Measurements from ENCODE around the gene P2RY8. TPM values are rescaled to one million over a fixed set of nuclear protein-coding genes. Genes with fewer than 3 reads are reported as not detected.
"Not testable (repeated sequence)": the region's sequence is repeated elsewhere in the genome, so short reads cannot be mapped to it uniquely, and the experiment has no call there.

The P2RY8 gene
- polyA plus RNA-seq, 3 donors from 2014 or later, result 96.8 to 232 (median 119) TPM

DNA sequence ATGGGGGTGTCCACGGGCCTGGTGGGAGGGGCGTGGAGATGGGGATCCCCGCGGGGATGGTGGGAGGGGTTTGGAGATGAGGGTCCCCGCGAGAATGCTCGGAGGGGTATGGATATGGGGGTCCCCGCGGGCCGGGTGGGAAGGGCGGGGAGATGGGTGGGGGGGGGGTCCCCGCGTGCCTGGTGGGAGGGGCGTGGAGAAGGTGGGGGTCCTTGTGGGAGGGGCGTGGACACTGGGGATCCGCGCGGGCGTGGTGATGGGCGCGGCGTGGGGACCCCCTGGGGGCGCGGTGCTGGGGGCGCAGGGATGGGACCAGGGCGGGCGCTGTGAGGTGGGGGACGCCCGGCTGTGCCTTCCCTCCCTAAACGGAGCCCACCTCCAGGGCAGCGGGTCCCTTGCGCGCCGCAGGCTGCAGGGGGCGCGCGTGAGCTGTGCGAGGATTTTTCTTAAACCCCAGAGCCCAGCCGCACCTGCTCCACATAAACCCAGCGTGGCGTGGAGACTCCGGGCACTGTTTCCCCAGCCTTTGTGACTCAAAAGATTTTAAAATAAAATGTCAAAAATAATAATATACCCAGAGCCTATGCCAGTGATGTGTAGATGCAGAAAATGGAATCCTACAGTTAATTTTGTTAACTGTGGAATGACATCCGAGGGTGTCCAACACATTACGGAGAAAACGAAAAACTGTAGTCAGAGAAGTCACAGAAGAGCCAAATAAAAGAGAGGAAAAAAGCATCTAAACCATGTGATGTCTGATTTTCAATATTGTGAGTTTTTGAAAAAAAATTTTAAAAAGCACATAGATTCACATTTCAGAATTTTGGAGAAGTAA lies 82.8 kb downstream of the P2RY8 start:
- peaks cover 25 to 29% of the 10 kb centered on the region in 2 donors for H3K4me1 Mint-ChIP-seq
- H3K27me3 Mint-ChIP-seq (ENCODE audit: low read depth in 3 of 3), result peaks cover 7 to 19% (median 10%) of the 10 kb centered on the region in 3 donors
- DNase-seq, result peak; percentile 88 to 90 (median 89)
- peak overlapping the region; percentile 34 to 91 (median 84) for H3K27ac Mint-ChIP-seq
- peaks cover 0 to 1% (median 0%) of the 10 kb centered on the region in 6 donors for H3K9me3 Mint-ChIP-seq
- peak overlapping the region; percentile 57 to 80 (median 72) for H3K4me3 Mint-ChIP-seq
- peaks cover under 1 to 2% (median 2%) of the 10 kb centered on the region in 3 donors for H3K36me3 Mint-ChIP-seq

DNA sequence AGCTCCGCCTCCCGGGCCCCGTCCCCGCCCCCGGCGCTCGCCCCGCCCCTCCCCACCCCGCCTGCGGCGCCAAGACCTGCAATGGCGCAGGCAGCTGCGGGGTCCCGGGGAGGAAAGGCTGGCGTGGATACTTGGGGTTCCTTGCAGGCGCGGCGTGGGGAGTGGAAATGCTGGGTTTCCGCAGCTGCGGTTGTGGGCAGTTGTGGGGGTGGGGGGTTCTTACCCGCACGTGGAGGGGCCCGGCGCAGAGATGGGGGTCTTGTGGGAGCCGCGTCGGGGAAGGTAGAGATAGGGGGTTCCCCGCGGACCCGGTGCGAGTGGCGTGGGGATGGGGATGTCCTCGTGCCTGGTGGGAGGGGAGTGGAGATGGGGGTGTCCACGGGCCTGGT lies 83.6 kb downstream of the P2RY8 start:
- Mint-ChIP-seq H3K27me3 (ENCODE audit: low read depth in 3 of 3) (peaks cover 12 to 25% (median 18%) of the 10 kb centered on the region in 3 donors), H3K4me1 (peaks cover 33 to 37% of the 10 kb centered on the region in 2 donors), H3K9me3 (peaks cover 0 to 5% (median 4%) of the 10 kb centered on the region in 6 donors), H3K4me3 (peak overlapping the region; percentile 73 to 88 (median 83)), H3K36me3 (peaks cover 8 to 9% (median 8%) of the 10 kb centered on the region in 3 donors), H3K27ac (peak overlapping the region; percentile 80 to 98 (median 90))
- peak; percentile 84 to 86 (median 85) for DNase-seq

DNA sequence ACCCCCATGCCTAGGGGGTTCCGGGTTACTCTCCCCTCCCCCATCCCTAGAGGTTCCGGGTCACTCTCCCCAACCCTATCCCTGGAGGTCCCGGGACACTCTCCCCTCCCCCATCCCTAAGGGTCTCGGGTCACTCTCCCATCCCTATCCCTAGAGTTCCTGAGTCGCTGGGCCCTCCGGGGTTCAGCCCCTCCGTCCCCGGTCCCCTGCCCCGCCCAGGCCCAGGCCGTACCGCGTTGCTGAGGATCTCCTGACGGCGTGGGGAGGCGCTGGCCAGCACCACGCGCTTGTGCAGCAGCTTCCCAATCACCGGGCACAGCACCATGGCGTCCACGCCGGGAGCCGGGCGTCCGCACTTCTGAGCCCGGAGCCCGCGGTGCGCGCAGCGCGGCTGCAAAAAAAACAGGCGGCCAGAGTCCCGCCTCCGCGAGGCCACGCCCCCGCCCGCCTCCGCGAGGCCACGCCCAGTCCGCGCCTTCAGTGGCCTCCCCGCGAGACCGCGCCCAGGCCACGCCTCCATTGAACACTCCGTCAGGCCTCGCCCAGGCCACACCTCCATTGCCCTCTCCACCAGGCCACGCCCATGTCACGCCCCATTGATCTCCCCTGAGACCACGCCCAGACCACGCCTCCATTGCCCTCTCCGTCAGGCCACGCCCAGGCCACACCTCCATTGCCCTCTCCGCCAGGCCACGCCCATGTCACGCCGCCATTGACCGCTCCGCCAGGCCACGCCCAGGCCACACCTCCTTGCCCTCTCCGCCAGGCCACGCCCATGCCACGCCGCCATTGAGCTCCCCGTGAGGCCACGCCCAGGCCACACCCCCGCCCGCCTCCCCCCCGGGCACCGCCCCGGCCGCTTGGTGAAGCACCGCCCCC lies 84.2 kb downstream of the P2RY8 start, which contains the start of gene ASMTL:
Gene ASMTL, minus strand, starts transcription at position 394 of the 879 bp plus-strand sequence. Its CDS starts 69 bp downstream, at position 325.
- peak within 1 kb of the TSS; percentile 80 to 98 (median 90) for H3K27ac Mint-ChIP-seq
- H3K4me1 Mint-ChIP-seq, result peaks cover 37 to 43% of the 10 kb centered on the region in 2 donors
- peaks cover 4 to 8% (median 6%) of the 10 kb centered on the region in 6 donors for H3K9me3 Mint-ChIP-seq
- H3K4me3 Mint-ChIP-seq, result peak within 1 kb of the TSS; percentile 83 to 88 (median 86)
- peaks cover 8 to 13% (median 13%) of the 10 kb centered on the region in 3 donors for H3K36me3 Mint-ChIP-seq
- DNase-seq, result peak; percentile 100
- H3K27me3 Mint-ChIP-seq (ENCODE audit: low read depth in 3 of 3), result peaks cover 12 to 29% (median 23%) of the 10 kb centered on the region in 3 donors

DNA sequence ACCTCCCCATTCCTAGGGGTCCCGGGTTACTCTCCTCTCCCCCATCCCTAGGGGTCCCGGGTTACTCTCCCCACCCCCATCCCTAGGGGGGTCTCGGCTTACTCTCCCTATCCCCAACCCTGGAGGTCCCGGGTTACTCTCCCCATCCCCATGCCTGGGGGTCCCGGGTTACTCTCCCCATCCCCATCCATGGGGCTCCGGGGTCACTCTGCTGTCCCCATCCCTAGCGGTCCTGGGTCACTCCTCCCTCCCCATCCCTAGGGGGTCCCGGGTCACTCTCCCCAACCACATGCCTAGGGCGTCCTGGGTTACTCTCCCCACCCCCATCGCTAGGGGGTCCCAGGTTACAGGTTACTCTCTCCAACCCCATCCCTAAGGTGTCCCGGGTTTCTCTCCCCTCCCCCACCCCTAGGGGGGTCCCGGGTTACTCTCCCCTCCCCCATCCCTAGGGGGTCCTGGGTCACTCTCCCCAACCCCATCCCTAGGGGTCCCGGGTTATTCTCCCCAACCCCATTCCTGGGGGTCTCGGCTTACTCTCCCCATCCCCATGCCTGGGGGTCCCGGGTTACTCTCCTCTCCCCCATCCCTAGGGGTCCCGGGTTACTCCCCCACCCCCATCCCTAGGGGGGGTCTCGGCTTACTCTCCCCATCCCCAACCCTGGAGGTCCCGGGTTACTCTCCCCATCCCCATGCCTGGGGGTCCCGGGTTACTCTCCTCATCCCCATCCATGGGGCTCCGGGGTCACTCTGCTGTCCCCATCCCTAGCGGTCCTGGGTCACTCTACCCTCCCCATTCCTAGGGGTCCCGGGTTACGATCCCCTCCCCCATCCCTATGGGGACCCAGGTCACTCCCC lies 85.1 kb downstream of the P2RY8 start:
- Mint-ChIP-seq H3K9me3 (peaks cover 4 to 13% (median 7%) of the 10 kb centered on the region in 6 donors), H3K4me3 (peak overlapping the region; percentile 83 to 88 (median 86)), H3K27me3 (ENCODE audit: low read depth in 3 of 3) (peaks cover 18 to 31% (median 29%) of the 10 kb centered on the region in 3 donors), H3K4me1 (peaks cover 45 to 52% of the 10 kb centered on the region in 2 donors), H3K36me3 (peaks cover 8 to 18% (median 17%) of the 10 kb centered on the region in 3 donors), H3K27ac (peak overlapping the region in 3 of 6 donors; percentile 12 to 95 (median 80))
- no peak for DNase-seq

DNA sequence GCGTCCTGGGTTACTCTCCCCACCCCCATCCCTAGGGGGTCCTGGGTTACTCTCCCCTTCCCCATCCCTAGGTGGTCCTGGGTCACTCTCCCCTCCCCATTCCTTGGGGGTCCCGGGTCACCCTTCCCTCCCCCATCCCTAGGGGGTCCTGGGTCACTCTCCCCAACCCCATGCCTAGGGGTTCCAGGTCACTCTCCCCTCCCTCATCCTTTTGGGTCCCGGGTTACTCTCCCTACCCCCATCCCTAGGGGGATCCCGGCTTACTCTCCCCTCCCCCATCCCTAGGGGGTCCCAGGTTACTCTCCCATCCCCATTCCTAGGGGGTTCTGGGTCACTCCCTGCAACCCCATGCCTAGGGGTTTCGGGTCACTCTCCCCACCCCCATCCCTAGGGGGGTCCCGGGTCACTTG lies 85.7 kb downstream of the P2RY8 start:
- Mint-ChIP-seq H3K27me3 (ENCODE audit: low read depth in 3 of 3) (peaks cover 18 to 33% (median 29%) of the 10 kb centered on the region in 3 donors), H3K4me1 (peaks cover 44 to 55% of the 10 kb centered on the region in 2 donors), H3K36me3 (peaks cover 8 to 21% (median 17%) of the 10 kb centered on the region in 3 donors), H3K27ac (no peak overlapping the region), H3K4me3 (peak overlapping the region in 2 of 5 donors; percentile 27 to 38), H3K9me3 (peaks cover 4 to 13% (median 7%) of the 10 kb centered on the region in 6 donors)
- no peak for DNase-seq

DNA sequence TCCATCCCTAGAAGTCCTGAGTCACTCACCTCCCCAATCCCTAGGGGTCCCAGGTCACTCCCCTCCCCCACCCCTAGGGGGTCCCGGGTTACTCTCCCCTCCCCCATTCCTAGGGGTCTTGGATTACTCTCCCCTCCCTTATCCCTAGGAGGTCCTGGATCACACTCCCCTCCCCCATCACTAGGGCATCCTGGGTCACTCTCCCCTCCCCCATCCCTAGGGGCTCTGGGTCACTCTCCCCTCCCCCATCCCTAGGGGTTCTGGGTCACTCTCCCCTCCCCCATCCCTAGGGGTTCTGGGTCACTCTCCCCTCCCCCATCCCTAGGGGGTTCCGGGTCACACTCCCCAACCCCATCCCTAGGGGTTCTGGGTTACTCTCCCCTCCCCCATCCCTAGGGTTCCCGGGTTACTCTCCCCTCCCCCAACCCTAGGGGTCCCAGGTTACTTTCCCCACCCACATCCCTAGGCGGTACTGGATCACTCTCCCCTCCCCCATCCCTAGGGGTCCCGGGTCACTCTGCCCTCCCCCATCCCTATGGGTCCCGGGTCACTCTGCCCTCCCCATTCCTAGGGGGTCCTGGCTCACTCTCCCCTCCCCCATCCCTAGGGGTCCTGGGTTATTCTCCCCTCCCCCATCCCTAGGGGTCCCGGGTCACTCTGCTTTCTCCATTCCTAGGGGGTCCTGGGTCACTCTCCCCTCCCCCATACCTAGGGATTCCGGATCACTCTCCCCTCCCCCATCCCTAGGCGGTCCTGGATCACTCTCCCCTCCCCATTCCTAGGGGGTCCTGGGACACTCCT lies 86.4 kb downstream of the P2RY8 start:
- peak overlapping the region in 1 of 6 donors; percentile 16 for H3K27ac Mint-ChIP-seq
- peaks cover 18 to 33% (median 29%) of the 10 kb centered on the region in 3 donors for H3K27me3 Mint-ChIP-seq (ENCODE audit: low read depth in 3 of 3)
- no peak for DNase-seq
- peaks cover 14 to 23% (median 17%) of the 10 kb centered on the region in 3 donors for H3K36me3 Mint-ChIP-seq
- no peak overlapping the region for H3K4me3 Mint-ChIP-seq
- H3K4me1 Mint-ChIP-seq, result peaks cover 39 to 57% of the 10 kb centered on the region in 2 donors
- H3K9me3 Mint-ChIP-seq, result peaks cover 4 to 13% (median 7%) of the 10 kb centered on the region in 6 donors

DNA sequence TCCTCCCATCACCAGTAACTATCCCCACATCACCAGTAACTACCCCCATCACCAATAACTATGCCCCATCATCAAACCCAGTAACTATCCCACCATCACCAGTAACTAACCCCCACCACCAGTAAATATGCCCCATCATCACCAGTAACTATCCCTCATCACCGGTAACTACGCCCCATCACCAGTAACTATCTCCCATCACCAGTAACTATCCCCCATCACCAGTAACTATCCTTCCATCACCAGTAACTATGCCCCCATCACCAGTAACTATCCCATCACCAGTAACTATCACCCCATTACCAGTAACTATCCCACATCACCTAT lies 87.2 kb downstream of the P2RY8 start:
- Mint-ChIP-seq H3K9me3 (peaks cover 4 to 13% (median 7%) of the 10 kb centered on the region in 6 donors), H3K36me3 (peaks cover 14 to 30% (median 23%) of the 10 kb centered on the region in 3 donors), H3K4me3 (peak overlapping the region in 2 of 5 donors; percentile 41 to 49), H3K27ac (peak overlapping the region in 3 of 6 donors; percentile 6 to 72 (median 54)), H3K4me1 (peaks cover 40 to 49% of the 10 kb centered on the region in 2 donors), H3K27me3 (ENCODE audit: low read depth in 3 of 3) (peaks cover 18 to 34% (median 29%) of the 10 kb centered on the region in 3 donors)
- no peak for DNase-seq

DNA sequence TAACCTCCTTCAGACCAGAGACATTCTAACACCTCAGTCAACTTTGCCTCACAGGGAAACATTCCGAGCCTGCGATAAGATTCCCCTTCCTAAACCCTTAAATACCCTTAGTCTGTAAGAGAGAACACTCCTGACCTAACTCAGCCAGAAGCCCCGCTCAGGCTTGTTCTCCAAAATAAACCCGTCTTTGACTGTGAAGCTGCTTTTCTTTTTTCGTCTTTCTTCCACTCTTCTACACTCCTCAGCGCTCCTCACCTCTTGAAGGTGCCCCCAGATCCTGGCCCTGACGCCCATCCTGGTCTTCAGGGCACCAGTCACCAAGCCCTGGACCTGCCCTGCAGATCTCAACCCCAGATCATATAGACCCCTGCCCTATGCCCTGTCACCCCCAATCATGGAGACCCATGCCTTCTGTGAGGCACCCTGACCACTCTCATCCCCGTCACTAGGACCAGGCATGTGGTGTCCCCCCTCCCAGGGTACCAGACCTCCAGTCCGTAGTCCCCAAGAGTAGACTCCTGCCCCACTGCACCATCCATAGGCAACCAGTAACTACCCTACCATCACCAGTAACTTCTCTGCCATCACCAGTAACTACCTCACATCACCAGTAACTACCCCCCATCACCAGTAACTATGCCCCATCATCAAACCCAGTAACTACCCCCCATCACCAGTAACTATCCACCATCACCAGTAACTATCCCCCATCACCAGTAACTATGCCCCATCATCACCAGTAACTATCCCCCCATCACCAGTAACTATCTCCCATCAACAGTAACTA lies 87.8 kb downstream of the P2RY8 start:
- Mint-ChIP-seq H3K27ac (peak overlapping the region in 4 of 6 donors; percentile 6 to 72 (median 48)), H3K4me1 (peaks cover 37 to 43% of the 10 kb centered on the region in 2 donors), H3K36me3 (peaks cover 14 to 34% (median 26%) of the 10 kb centered on the region in 3 donors), H3K27me3 (ENCODE audit: low read depth in 3 of 3) (peaks cover 18 to 35% (median 31%) of the 10 kb centered on the region in 3 donors), H3K4me3 (peak overlapping the region in 1 of 5 donors; percentile 33), H3K9me3 (peaks cover 4 to 13% (median 8%) of the 10 kb centered on the region in 6 donors)
- no peak for DNase-seq

DNA sequence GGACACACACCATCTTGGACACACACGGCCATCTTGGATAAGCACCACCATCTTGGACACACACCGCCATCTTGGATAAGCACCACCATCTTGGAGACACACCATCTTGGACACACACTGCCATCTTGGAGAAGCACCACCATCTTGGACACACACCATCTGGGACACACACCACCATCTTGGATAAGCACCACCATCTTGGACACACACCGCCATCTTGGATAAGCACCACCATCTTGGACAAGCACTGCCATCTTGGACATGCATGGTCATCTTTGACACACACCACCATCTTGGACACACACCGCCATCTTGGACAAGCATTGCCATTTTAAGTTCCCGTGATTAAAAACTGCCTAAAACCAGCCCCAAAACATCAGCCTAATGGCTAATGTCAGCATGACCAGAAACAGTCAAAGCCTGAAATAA lies 88.4 kb downstream of the P2RY8 start:
- Mint-ChIP-seq H3K4me1 (peaks cover 36 to 42% of the 10 kb centered on the region in 2 donors), H3K36me3 (peaks cover 14 to 39% (median 26%) of the 10 kb centered on the region in 3 donors), H3K9me3 (peaks cover 4 to 15% (median 8%) of the 10 kb centered on the region in 6 donors), H3K27ac (peak overlapping the region in 4 of 6 donors; percentile 1 to 75 (median 63)), H3K4me3 (peak overlapping the region in 1 of 5 donors; percentile 33), H3K27me3 (ENCODE audit: low read depth in 3 of 3) (peaks cover 20 to 41% (median 29%) of the 10 kb centered on the region in 3 donors)
- not testable (repeated sequence) for DNase-seq

DNA sequence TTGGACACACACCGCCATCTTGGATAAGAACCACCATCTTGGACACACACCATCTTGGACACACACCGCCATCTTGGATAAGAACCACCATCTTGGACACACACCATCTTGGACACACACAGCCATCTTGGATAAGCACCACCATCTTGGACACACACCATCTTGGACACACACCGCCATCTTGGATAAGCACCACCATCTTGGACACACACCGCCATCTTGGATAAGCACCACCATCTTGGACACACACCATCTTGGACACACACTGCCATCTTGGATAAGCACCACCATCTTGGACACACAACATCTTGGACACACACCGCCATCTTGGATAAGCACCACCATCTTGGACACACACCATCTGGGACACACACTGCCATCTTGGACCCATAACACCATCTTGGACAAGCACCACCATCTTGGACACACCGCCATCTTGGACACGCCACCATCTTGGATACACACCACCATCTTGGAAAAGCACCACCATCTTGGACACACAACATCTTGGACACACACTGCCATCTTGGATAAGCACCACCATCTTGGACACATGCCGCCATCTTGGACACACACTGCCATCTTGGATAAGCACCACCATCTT lies 88.9 kb downstream of the P2RY8 start:
- Mint-ChIP-seq H3K9me3 (peaks cover 4 to 15% (median 8%) of the 10 kb centered on the region in 6 donors), H3K27ac (peak overlapping the region in 5 of 6 donors; percentile 7 to 75 (median 57)), H3K27me3 (ENCODE audit: low read depth in 3 of 3) (peaks cover 17 to 38% (median 25%) of the 10 kb centered on the region in 3 donors), H3K36me3 (peaks cover 14 to 39% (median 26%) of the 10 kb centered on the region in 3 donors), H3K4me1 (peaks cover 36 to 42% of the 10 kb centered on the region in 2 donors)
- not testable (repeated sequence) for DNase-seq, H3K4me3 Mint-ChIP-seq
